ENCODE results near the gene EFL1. TPM values are rescaled to one million over a fixed set of nuclear protein-coding genes. Genes with fewer than 3 reads are reported as not detected.

Gene EFL1
- total RNA-seq, 1 donor, result 22.9 TPM

GRCh38 chr15:82132096-82132495 lies 130.4 kb downstream of the EFL1 start:
- no peak overlapping the region for H3K4me3 ChIP-seq (ENCODE audit: low read depth, low read length)
- TF ChIP-seq CTCF (IDR thresholded peaks at IDR 0.05; ENCODE audit: insufficient read depth, low read depth, low read length), result no peak
- DNase-seq (ENCODE audit: low read depth), result no peak

GRCh38 chr15:82130248-82130647 lies 132.3 kb downstream of the EFL1 start:
- no peak overlapping the region for H3K4me3 ChIP-seq (ENCODE audit: low read depth, low read length)
- DNase-seq (ENCODE audit: low read depth), result no peak
- TF ChIP-seq CTCF (IDR thresholded peaks at IDR 0.05; ENCODE audit: insufficient read depth, low read depth, low read length), result no peak

- no peak overlapping the region for H3K4me3 ChIP-seq (ENCODE audit: low read depth, low read length)
- peak; percentile 97 for DNase-seq (ENCODE audit: low read depth)
- TF ChIP-seq CTCF (IDR thresholded peaks at IDR 0.05; ENCODE audit: insufficient read depth, low read depth, low read length), result no peak
Observed at GRCh38 chr15:82129761-82130160, 132.8 kb downstream of the EFL1 start.

GRCh38 chr15:82129149-82129692 lies 133.3 kb downstream of the EFL1 start:
- peak; percentile 63 for DNase-seq (ENCODE audit: low read depth)
- H3K4me3 ChIP-seq (ENCODE audit: low read depth, low read length), result no peak overlapping the region
- no peak for TF ChIP-seq CTCF (IDR thresholded peaks at IDR 0.05; ENCODE audit: insufficient read depth, low read depth, low read length)

GRCh38 chr15:82128401-82129148 lies 134.0 kb downstream of the EFL1 start:
- peak; percentile 29 for DNase-seq (ENCODE audit: low read depth)
- H3K4me3 ChIP-seq (ENCODE audit: low read depth, low read length), result no peak overlapping the region
- TF ChIP-seq CTCF (IDR thresholded peaks at IDR 0.05; ENCODE audit: insufficient read depth, low read depth, low read length), result no peak

GRCh38 chr15:82127581-82127980 lies 135.0 kb downstream of the EFL1 start:
- no peak overlapping the region for H3K4me3 ChIP-seq (ENCODE audit: low read depth, low read length)
- no peak for DNase-seq (ENCODE audit: low read depth)
- no peak for TF ChIP-seq CTCF (IDR thresholded peaks at IDR 0.05; ENCODE audit: insufficient read depth, low read depth, low read length)
